Activated CD4-positive, alpha-beta T cell treated with anti-CD3 and anti-CD28 coated beads, Interleukin-2, amount 10 ng/mL, durations not matched to agents 7 days and 5 days (primary cell): ENCODE results near the gene MYH15. TPM values are rescaled to one million over a fixed set of nuclear protein-coding genes. Genes with fewer than 3 reads are reported as not detected.
"Not testable (repeated sequence)": the region's sequence is repeated elsewhere in the genome, so short reads cannot be mapped to it uniquely, and the experiment has no call there.

Experiments
- CTCF ChIA-PET: fragments of 350-600 bp; sonication (Branson Sonifier 250); formaldehyde crosslinking; loops from one replicate; lab custom pipeline; 2021; ENCODE audit warnings: antibody characterized with exemption; lab: Charles Lee
- POLR2A ChIA-PET: fragments of 350-600 bp; sonication (Branson Sonifier 250); formaldehyde crosslinking; loops from one replicate; lab custom pipeline; 2021; ENCODE audit warnings: antibody characterized with exemption; lab: Charles Lee
- DNase-seq: peaks from one replicate; pipeline ENCODE4 v3.0.0-alpha.2; 2020
- H3K27ac Mint-ChIP-seq: one replicate; pipeline ENCODE4 v1.8.0; 2021; ENCODE audit warnings: mild to moderate bottlenecking, moderate library complexity, mixed read lengths
- H3K27me3 Mint-ChIP-seq: one replicate; pipeline ENCODE4 v1.8.0; 2021; ENCODE audit warnings: mixed read lengths
- H3K36me3 Mint-ChIP-seq: one replicate; pipeline ENCODE4 v1.8.0; 2021; ENCODE audit warnings: low read depth, mixed read lengths
- H3K4me1 Mint-ChIP-seq: one replicate; pipeline ENCODE4 v1.8.0; 2021; ENCODE audit warnings: mixed read lengths
- H3K4me3 Mint-ChIP-seq: one replicate; pipeline ENCODE4 v1.8.0; 2021; ENCODE audit warnings: mild to moderate bottlenecking, moderate library complexity, mixed read lengths
- H3K9me3 Mint-ChIP-seq: one replicate; pipeline ENCODE4 v1.8.0; 2021; ENCODE audit warnings: mixed read lengths
- total RNA-seq, 2 experiments: library from RNA; stranded (reverse); gene quantifications; one replicate each; pipeline ENCODE4 v1.2.3, GENCODE V29; 2021

The MYH15 gene
- total RNA-seq, 2 experiments from 2014 or later: 0.15 to 0.21 TPM

DNA sequence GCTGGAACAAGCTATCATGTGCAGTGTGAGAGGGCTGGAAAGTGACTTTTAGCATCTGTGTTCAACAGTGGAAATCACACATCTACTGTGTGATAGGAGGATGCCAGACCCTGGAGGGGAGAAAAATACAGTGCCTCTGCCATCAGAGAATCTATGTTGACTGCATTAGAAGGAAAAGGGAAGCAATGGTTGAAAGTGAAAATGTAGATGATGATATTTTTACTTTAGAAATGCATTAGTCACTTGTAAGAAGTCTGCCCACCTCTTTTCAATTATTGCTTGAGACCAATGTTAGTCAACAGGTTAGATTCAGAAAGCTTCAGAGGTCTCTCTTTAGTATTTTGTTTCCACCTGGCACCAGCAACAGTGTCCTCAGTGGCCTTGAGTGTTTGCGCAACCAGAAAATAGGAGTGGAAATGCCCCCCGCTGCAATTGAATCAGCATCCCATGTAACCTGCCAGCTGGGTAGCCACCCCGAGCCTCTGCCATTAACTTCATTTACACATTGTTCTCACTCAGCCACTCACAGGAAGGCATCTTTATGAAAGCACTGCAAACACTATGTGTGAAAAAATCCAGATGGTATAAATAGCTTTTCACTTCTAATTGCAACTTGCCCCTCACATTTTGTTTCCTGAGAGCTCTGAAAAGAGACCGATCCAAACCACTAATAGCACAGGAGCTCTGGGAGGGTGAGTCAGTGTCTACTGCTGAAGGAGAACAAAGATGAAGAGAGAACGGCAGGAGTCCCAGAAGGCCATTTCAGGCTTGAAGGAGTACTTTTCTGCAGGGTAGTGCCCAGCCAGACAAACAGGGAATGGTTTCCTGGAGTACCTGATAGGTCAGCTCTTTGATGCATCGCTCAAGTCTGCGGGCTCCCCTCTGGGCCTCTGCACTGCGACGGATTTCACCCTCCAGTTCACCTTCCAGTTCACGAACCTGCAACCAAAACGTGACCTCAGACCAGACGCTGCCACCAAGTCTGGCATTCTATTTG lies 122.0 kb downstream of the MYH15 start:
- ChIA-PET CTCF (no interaction called here), POLR2A (interaction anchor here (0.7 kb wide), 1 partner anchor 395 kb away, joined by 3 read pairs; no protein-coding TSS in a partner anchor)
- H3K36me3 Mint-ChIP-seq: no peaks in the 10 kb centered on the region
- H3K9me3 Mint-ChIP-seq: no peaks in the 10 kb centered on the region
- H3K4me3 Mint-ChIP-seq: no peak overlapping the region
- H3K27me3 Mint-ChIP-seq: peaks cover 10% of the 10 kb centered on the region
- no peak overlapping the region for H3K27ac Mint-ChIP-seq
- H3K4me1 Mint-ChIP-seq: peaks cover 20% of the 10 kb centered on the region
- no peak for DNase-seq

DNA sequence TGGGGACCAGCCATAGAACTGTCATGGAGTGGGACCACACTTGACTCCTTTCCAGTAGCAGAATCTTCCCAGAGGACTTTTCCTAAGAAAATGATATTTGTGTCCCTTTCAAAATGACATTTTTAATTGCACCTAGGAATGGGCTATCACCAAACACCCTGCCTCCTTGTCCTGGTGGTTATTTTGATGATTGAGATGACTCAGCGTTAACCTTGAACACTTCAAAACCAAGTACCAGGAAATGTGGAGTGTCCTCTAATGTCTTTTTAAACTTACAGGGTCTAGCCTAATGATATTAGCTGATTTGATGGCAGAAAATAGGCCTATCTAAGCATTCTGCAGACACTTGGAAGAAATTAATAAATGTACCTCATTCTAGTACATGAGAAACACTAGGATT lies 123.3 kb downstream of the MYH15 start:
- H3K36me3 Mint-ChIP-seq: no peaks in the 10 kb centered on the region
- no peak overlapping the region for H3K27ac Mint-ChIP-seq
- no peak overlapping the region for H3K4me3 Mint-ChIP-seq
- H3K27me3 Mint-ChIP-seq: peaks cover 4% of the 10 kb centered on the region
- DNase-seq: no peak
- no peaks in the 10 kb centered on the region for H3K9me3 Mint-ChIP-seq
- POLR2A ChIA-PET: no interaction called here
- CTCF ChIA-PET: no interaction called here
- H3K4me1 Mint-ChIP-seq: peaks cover 20% of the 10 kb centered on the region

DNA sequence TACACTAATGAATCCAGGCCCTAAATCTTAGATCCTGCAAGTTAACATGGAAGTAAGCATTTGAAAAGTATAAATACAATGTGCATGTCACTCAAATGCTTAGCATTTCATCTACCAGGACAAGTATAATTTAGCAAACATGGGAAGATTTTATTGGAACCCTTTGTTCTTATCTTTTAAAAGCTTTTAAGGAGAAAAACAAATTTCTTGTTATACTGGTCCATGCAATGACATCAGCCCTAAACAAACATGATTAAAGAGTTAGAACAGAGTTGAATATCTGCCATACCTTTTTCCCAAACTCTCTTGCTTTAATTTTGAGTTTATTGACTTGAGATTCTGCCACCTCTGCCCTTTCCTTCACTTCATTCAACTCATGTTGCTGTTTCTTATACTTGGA lies 127.1 kb downstream of the MYH15 start:
- H3K9me3 Mint-ChIP-seq: no peaks in the 10 kb centered on the region
- ChIA-PET CTCF (no interaction called here), POLR2A (no interaction called here)
- no peak overlapping the region for H3K4me3 Mint-ChIP-seq
- no peak for DNase-seq
- H3K27me3 Mint-ChIP-seq: no peaks in the 10 kb centered on the region
- no peaks in the 10 kb centered on the region for H3K36me3 Mint-ChIP-seq
- peaks cover 12% of the 10 kb centered on the region for H3K4me1 Mint-ChIP-seq
- H3K27ac Mint-ChIP-seq: no peak overlapping the region

DNA sequence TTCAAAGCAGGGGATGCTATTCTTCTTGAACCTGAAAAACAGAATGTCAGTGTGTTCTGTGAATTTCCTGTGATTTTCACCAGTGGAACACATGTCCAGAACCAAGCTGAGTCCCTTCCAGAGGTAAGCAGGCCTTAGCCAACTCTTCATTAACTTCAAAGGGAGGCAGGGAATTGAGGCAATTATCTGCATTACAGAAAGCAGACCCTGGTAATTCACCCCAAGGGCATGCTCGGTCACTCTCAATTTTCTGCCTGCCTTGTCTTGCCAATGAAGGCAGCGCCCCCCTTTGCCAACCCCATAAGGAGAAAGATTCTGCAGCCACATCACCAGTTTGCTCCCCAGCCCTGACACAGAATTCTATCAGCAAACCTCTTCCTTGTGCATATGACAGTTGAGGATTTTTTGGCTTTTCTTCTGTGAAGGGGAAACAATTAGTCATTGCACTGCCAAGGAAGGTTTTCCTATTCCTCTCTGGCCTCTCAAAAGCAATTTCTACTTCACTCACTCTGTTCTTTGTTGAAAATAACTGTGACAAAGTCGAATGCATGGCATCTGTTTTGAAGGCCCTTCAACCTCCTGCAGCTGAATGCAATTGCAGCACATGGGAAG lies 128.8 kb downstream of the MYH15 start:
- H3K4me1 Mint-ChIP-seq: no peaks in the 10 kb centered on the region
- H3K36me3 Mint-ChIP-seq: peaks cover 4% of the 10 kb centered on the region
- no peak overlapping the region for H3K27ac Mint-ChIP-seq
- no peaks in the 10 kb centered on the region for H3K9me3 Mint-ChIP-seq
- H3K27me3 Mint-ChIP-seq: no peaks in the 10 kb centered on the region
- DNase-seq: no peak
- POLR2A ChIA-PET: no interaction called here
- H3K4me3 Mint-ChIP-seq: no peak overlapping the region
- CTCF ChIA-PET: interaction anchor here (1.6 kb wide), 1 partner anchor 12 kb away, joined by 5 read pairs; no protein-coding TSS in a partner anchor

DNA sequence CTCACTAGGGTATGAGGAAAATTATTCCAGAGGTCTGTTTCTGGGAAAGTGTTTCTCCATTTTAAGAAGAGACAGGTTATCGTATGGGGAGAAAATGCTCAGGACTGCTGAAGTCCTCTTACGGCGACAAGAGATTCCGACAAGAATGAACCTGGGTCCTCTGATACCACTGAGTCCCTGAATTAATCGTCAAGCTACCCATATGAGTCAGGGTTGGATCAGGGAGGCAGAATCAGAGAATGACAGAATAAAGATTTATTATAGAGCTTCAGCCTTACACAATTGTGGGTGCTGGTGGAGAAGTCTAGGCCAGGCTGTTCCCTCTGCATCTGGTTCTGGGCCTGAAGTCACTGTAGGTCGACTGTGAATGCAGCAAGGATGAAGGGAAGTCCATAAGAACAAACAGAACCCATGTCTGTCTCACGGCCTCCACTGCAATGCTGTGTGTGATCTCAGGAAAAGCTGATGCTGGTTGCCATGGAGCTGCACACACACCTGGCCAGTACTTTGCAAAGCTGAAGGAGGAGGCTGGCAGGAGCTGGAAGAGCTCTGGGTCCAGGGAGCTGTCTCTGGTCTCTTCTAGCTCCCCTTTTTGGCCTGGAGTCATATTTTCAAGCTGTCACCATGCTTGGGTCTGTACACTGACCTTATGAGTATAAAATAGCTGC lies 130.1 kb downstream of the MYH15 start:
- no peak for DNase-seq
- Mint-ChIP-seq H3K27me3 (no peaks in the 10 kb centered on the region), H3K36me3 (peaks cover 4% of the 10 kb centered on the region), H3K9me3 (no peaks in the 10 kb centered on the region), H3K4me1 (no peaks in the 10 kb centered on the region), H3K27ac (no peak overlapping the region), H3K4me3 (no peak overlapping the region)
- ChIA-PET POLR2A (no interaction called here), CTCF (no interaction called here)

DNA sequence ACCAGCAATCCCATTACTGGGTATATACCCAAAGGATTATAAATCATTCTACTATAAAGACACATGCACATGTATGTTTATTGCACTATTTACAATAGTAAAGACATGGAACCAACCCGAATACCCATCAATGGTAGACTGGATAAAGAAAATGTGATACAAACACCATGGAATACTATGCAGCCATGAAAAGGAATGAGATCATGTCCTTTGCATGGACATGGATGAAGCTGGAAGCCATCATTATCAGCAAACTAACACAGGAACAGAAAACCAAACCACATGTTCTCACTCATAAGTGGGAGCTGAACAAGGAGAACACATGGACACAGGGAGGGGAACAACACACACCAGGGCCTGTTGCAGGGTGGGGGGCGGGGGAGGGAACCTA lies 131.4 kb downstream of the MYH15 start:
- H3K9me3 Mint-ChIP-seq, H3K4me3 Mint-ChIP-seq, H3K4me1 Mint-ChIP-seq, POLR2A ChIA-PET, H3K27me3 Mint-ChIP-seq, CTCF ChIA-PET, H3K36me3 Mint-ChIP-seq, DNase-seq, H3K27ac Mint-ChIP-seq: not testable (repeated sequence)

DNA sequence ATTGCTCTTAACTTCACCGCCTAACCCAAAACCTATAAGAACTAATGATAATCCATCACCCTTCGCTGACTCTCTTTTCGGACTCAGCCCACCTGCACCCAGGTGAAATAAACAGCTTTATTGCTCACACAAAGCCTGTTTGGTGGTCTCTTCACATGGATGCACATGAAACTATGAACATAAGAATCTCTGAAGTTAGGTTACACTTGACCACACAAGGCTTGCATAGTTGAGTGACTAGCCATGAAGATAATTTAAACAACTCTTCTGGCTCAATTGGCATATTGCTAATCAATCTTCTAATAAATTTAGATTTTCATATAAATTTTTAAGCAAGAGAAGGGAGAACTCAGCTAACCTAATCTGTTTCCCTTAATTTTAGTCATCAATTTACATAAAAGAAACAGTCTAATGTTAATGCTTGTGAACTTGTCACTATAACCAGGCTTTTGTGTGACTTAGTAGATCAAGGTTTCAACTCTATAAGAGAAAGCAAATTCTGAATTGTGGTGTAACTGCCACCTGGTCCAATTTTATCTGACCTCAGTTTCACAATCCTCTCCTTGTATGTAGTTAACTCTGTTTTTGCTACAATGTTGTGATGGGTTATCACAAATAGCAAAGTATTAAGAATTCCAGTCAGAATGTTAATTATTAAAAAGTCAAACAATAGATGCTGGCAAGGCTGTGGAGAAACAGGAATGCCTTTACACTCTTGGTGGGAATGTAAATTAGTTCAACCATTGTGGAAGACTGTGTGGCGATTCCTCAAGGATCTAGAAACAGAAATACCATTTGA lies 132.0 kb downstream of the MYH15 start:
- no peaks in the 10 kb centered on the region for H3K27me3 Mint-ChIP-seq
- H3K4me3 Mint-ChIP-seq: no peak overlapping the region
- ChIA-PET CTCF (no interaction called here), POLR2A (no interaction called here)
- H3K9me3 Mint-ChIP-seq: no peaks in the 10 kb centered on the region
- H3K27ac Mint-ChIP-seq: no peak overlapping the region
- DNase-seq: no peak
- peaks cover 4% of the 10 kb centered on the region for H3K36me3 Mint-ChIP-seq
- H3K4me1 Mint-ChIP-seq: no peaks in the 10 kb centered on the region

DNA sequence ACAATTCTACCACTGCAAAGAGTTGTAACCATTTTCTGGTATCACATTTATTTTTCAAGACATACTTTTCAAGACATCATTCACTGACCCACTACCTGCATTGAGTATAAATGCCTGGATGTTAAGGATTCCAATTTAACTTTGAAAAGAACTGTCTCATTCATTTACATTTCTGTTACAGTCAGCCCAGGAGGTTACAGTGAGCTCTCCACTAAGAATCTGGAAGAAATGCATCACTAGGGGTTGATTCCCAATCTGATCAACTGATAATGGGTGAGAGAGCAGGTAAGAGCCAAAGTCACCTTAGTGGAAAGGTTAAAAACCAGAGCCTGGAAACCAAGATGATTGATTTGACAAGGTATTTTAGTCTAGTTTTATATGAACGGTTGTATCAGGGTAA lies 133.0 kb downstream of the MYH15 start:
- no peak for DNase-seq
- Mint-ChIP-seq H3K36me3 (peaks cover 4% of the 10 kb centered on the region), H3K4me1 (no peaks in the 10 kb centered on the region), H3K4me3 (no peak overlapping the region), H3K27me3 (no peaks in the 10 kb centered on the region), H3K9me3 (no peaks in the 10 kb centered on the region), H3K27ac (no peak overlapping the region)
- ChIA-PET POLR2A (no interaction called here), CTCF (no interaction called here)

DNA sequence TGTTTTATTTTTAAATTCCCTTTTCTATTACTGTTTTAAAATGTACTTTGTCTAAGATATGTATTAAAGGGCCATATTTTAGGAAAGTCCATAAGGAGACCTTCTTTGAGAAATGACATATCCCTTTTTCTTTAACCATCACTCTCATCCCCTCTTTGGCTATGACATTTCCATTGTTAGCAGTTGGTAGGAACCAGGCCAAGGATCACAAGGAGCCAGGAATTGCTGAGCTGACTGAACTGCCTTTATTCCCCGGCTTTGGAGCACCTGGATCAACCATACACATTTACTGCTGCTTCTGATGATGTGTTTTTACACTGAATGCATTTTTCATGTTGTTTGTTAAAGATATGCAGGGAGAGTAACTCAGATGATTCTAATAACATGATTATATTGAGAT lies 134.4 kb downstream of the MYH15 start:
- no peak overlapping the region for H3K4me3 Mint-ChIP-seq
- no peaks in the 10 kb centered on the region for H3K4me1 Mint-ChIP-seq
- ChIA-PET CTCF (no interaction called here), POLR2A (no interaction called here)
- H3K27me3 Mint-ChIP-seq: no peaks in the 10 kb centered on the region
- no peaks in the 10 kb centered on the region for H3K9me3 Mint-ChIP-seq
- no peak overlapping the region for H3K27ac Mint-ChIP-seq
- peaks cover 4% of the 10 kb centered on the region for H3K36me3 Mint-ChIP-seq
- no peak for DNase-seq

DNA sequence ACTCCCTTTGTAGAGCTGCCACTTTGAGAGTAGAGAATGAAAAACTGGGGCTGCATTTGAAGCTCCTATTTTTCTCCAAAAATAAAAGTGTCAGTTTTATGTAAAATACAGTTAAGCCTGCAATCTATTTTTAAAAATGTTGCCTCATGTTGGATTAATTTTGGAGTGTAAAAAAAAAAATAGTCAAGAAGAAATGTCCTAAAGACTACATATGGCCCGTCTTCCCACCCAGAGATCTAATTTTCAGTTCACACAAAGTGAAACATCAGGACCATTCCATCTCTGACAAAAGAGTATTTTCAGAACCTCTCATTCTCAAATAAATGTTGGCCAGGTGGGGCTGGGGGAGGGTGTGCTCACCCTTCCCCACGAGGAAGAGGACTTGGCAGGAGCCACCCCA lies 151.4 kb downstream of the MYH15 start:
- Mint-ChIP-seq H3K9me3 (peaks cover 7% of the 10 kb centered on the region), H3K27me3 (no peaks in the 10 kb centered on the region), H3K36me3 (peaks cover 8% of the 10 kb centered on the region), H3K4me1 (no peaks in the 10 kb centered on the region), H3K4me3 (no peak overlapping the region), H3K27ac (no peak overlapping the region)
- CTCF ChIA-PET: interaction anchor here (1.2 kb wide), 1 partner anchor 14 kb away, joined by 4 read pairs; no protein-coding TSS in a partner anchor
- POLR2A ChIA-PET: no interaction called here
- no peak for DNase-seq

DNA sequence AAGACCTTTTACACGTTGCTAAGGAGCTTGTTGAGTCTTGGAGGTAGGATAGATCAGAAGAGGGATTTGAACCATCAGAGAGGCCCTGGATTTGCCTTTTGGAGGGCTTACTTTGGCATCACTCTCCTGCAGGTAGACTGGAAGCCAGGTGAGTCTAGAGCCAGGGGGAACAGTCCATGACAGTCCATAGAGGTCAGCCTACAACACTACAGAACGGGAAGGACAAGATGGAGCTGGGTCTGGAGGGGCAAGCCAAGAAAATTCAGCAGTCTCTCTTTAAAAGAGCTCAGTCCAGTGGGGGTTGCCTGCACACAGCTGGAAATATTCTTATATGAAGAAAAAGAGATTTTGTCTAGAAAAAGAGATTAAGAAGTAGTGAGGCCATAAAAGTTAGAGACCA lies 153.4 kb downstream of the MYH15 start:
- Mint-ChIP-seq H3K27me3 (no peaks in the 10 kb centered on the region), H3K4me1 (no peaks in the 10 kb centered on the region), H3K4me3 (no peak overlapping the region), H3K9me3 (peaks cover 7% of the 10 kb centered on the region), H3K27ac (no peak overlapping the region), H3K36me3 (peaks cover 7% of the 10 kb centered on the region)
- DNase-seq: no peak
- POLR2A ChIA-PET: no interaction called here
- CTCF ChIA-PET: interaction anchor here (1.0 to 1.5 kb wide), 3 partner anchors 10 to 18 kb away, joined by 3 to 6 read pairs (median 3); no protein-coding TSS in a partner anchor

DNA sequence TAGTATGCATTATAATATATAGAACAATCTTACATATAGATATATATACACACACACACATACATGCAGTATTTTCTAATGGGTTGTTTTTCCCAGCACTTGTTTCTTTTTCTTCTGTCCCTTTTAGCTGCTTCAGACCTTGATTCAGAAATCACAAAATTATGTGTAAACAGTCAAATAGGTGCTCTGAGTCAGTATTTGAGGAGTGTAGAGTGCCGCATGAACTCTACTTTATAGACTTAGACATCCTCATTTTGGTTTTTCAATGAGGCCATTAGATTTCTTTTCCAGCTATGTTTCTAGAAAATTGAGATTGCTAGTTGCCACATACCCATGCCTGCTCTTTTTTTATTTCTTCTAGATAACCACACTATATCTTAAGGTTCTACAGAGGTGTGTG lies 155.8 kb downstream of the MYH15 start:
- Mint-ChIP-seq H3K36me3 (peaks cover 7% of the 10 kb centered on the region), H3K27ac (no peak overlapping the region), H3K4me3 (no peak overlapping the region), H3K4me1 (no peaks in the 10 kb centered on the region), H3K27me3 (peaks cover 1% of the 10 kb centered on the region), H3K9me3 (peaks cover 7% of the 10 kb centered on the region)
- POLR2A ChIA-PET: no interaction called here
- CTCF ChIA-PET: interaction anchor here (1.2 to 1.4 kb wide), 2 partner anchors 8 to 61 kb away, joined by 3 read pairs; no protein-coding TSS in a partner anchor
- no peak for DNase-seq
